ENCODE data around the gene CNTNAP2.

DNA sequence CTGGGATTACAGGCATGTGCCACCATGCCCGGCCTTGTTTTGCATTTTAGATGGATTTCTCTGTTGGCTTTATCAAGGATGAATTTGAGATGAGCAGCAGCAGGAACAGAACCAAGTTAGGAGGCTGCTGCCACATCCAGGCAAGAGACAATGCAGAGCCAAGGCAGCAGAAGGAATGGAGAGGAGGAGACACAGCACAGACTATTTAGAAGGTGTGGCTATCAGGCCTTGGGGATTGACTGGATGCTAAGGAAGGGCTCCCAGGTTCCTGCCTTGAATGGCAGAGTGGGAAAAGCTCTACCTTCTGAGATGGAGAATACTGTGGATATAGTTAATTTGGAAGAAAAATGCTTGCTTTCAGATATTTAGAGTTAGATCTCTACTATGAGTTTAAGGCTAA, 1989.3 kb downstream of the CNTNAP2 start:
- TF ChIP-seq, protein P1, sequence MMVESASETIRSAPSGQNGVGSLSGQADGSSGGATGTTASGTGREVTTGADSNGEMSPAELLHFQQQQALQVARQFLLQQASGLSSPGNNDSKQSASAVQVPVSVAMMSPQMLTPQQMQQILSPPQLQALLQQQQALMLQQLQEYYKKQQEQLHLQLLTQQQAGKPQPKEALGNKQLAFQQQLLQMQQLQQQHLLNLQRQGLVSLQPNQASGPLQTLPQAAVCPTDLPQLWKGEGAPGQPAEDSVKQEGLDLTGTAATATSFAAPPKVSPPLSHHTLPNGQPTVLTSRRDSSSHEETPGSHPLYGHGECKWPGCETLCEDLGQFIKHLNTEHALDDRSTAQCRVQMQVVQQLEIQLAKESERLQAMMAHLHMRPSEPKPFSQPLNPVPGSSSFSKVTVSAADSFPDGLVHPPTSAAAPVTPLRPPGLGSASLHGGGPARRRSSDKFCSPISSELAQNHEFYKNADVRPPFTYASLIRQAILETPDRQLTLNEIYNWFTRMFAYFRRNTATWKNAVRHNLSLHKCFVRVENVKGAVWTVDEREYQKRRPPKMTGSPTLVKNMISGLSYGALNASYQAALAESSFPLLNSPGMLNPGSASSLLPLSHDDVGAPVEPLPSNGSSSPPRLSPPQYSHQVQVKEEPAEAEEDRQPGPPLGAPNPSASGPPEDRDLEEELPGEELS (CRISPR knock-in tag; IDR thresholded peaks at IDR 0.05; ENCODE audit: borderline replicate concordance): no peak
- no peak for TF ChIP-seq ZBTB33 (CRISPR knock-in tag; IDR thresholded peaks at IDR 0.05)
